Measurements from ENCODE around the gene ANAPC5.

ANAPC5 gene

DNA sequence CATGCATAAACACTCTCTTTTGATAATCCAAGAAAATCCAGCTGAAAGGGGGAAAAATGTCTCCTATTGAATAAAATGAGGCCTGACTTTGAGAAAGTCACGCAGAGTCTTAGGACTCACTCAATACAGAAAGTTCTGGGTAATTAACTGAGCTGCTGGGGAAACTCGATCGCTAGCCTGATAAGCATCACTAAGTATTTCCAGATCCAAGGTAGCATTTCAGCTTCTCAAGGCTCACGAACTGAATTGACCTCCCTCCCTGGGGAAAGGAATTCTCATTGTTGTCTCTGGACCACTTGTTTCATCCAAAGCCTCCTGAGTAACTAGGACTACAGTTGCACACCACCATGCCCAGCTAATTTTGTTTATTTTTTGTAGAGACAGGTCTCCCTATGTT lies 13.8 kb upstream of the ANAPC5 start:
- no peak for DNase-seq

DNA sequence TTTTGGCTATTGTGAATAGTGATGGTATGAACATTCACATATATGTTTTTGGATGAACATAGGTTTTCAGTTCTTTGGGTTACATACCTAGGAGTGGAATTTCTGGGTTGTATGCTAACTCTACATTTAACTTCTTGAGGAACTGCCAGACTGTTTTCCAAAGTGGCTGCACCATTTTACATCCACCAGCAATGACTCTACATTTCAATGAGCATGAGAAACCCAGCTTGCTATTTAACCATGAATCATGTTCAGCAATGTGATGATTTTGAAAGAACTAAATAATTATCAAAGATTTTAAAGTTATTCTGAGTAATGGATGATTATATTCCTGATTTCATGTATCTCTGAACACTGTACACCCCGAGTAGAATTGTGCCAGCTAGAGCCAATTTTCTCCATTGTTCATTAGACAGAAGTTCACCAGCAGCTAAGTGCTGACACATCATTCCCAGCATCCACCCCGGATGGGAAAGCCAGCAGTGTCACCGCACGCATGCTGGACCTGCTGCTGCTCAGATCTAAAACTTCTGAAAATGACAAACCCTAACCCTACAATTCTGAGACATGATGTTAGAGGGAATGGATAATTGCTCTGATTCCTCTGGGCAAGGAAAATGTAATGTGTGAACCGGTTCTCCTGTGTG lies 13.3 kb upstream of the ANAPC5 start:
- no peak for DNase-seq

DNA sequence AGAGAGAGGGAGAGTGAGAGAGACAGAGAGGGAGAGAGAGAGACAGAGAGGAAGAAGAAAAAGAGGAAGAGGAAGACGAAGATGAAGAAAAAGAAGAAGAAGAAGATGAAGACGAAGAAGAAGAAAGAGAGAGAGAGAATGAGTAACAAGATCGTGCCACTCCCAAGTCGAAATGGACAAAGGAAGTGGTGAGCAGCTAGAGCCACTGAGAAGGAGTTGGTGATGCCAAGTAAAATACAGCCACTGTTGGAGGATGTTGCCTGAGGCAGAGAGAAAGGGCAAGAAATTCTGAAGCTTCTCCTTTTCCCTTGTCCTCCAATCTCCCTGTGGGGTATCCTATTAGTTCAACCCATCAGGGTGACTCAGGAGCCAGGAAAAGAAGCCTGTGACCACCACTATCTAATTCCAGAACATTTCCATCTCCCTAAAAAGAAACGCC lies 12.5 kb upstream of the ANAPC5 start:
- DNase-seq = peak in 1 of 2 donors; percentile 30

DNA sequence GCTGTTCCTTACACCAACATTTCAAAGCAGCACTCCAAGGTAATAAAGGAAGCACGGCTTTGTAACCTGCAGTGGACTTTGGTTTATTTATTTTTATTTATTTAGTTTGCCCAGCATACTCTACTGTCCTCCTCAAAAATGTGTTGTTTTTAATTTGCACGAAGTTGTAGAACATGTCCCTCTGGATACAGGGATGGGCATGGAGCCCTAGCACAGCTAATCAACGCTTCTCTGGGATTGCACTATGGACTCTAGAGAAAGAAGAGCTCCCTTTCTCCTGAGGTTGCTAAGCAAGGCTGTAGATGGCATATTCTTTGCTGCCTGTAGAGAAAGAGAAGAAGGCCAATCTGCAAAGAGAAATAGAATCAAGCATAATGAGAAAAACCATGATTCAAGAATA lies 5.9 kb upstream of the ANAPC5 start:
- no peak for DNase-seq

DNA sequence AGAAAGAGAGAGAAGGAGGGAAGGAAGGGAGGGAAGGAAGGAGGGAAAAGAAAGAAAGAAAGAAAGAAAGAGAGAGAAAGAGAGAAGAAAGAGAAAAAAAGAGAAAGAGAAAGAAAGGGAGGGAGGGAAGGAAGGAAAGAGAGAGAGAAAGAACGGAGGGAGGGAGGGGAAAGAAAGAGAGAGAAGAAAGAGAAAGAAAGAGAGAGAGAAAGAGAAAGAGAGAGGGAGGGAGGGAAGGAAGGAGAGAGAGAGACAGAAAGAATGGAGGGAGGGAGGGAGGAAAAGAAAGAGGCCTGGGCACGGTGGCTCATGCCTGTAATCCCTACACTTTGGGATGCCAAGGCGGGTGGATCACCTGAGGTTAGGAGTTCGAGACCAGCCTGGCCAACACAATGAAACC lies 5.1 kb upstream of the ANAPC5 start:
- no peak for DNase-seq

DNA sequence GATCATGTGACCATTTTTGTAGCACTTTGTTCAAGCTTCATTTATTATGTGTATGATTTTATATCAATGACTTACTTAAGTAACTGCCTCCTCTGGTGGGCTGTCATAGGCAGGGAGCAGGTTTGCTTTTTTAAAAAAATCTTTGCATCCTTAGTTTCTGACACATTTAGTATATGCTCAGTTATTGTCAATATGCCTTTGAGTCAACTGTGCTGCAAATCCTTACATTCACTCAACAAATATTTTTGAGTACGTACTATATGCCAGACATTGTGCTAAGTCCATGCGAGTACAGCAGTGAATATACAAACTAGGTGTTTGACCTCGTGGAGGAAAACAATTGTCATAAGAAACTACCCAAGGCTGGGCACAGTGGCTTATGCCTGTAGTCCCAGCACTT lies 4.4 kb upstream of the ANAPC5 start:
- DNase-seq = no peak

DNA sequence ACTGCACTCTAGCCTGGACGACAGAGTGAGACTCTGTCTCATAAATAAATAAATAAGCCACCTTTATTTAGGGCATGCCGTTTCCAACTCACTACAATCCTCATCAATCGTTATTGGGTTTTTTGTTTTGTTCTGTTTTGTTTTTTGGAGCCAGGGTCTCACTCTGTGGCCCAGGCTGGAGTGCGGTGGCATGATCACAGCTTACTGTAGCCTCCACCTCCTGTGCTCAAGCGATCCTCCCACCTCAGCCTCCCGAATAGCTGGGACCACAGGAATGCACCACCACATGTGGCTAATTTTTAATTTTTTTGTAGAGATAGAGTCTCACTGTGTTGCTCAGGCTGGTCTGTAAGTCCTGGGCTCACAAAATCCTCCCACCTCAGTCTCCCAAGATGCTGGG lies 3.6 kb upstream of the ANAPC5 start:
- DNase-seq = no peak

DNA sequence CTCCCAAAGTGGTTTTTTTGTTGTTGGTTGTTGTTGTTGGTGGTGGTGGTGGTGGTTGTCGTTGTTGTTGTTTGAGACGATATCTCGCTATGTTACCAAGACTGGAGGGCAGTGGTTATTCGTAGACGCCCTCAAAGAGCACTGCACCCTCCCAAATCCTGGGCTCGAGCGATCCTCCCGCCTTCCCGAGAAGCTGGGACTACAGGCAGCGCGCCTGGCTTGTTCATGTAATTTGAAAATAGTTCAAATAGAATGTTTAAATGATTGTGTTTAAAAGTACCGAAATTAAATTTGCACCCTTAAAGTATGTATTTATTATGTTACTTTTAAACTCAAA lies 439 bp upstream of the ANAPC5 start:
- no peak for DNase-seq

DNA sequence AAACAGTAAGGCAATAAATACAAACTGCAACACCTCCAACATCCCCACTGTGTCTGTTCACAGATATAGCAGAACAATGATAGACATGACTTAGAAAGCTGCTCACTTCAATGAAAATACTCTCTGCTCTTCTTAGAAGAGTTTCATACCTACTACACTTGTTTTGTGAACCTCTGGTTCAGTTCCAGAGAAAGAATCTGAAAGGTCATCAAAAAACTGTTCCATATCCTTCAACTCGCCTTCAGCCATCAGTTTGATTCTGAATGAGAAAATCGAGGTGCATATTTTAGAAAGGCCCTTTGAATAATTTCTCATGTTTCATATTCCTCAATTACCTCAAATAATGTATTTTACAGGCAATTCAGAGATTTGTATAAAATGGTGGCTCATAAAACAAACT lies 5.5 kb downstream of the ANAPC5 start:
- no peak for DNase-seq

DNA sequence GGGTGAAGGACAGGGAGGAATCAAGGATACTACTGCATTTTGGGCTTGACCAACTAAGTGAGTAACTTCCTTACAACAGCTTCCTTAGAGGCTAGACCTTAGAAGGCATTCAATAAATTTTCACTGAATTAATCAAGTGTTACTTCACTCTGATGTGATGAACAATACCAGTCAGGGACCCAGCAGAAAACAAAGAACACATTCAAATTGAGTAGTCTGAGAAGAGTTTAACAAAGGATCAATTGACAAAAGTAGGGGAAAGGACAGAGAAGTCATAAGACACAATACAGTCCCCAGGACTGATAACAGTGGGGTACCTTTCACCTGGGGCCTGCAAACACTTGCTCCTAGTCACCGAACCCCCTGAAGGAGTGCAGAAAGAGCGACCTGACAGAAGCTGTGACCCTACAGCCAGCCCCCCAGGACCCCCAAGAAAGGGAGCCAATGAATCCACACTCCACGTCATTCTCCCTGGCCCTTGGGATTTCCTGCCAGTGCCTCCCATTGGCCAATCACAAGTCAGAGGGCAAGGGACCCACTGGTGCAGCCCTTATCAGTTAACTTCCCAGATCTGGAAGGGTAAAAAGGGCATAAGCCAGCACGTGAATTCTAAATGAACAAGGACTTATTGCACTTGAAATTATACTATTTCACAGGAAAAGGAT lies 6.9 kb downstream of the ANAPC5 start:
- DNase-seq = no peak

DNA sequence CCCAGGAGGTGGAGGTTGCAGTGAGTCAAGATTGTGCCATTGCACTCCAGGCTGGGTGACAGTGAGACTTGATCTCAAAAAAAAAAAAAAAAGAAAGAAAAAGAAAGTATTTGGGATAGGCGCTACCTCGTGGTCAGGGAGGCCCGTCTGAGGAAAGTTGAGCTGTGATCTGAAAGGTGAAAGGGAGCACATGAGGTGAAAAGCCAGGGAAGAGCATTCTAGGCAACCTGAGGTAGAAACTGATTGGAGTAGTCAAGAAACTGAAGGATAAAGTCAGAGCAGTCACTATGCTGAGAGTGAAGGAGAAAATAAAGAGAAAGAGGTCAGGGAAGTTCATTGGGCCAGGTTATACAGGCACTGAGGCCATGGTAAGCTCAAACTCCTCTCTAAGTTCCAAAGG lies 7.7 kb downstream of the ANAPC5 start:
- no peak for DNase-seq

DNA sequence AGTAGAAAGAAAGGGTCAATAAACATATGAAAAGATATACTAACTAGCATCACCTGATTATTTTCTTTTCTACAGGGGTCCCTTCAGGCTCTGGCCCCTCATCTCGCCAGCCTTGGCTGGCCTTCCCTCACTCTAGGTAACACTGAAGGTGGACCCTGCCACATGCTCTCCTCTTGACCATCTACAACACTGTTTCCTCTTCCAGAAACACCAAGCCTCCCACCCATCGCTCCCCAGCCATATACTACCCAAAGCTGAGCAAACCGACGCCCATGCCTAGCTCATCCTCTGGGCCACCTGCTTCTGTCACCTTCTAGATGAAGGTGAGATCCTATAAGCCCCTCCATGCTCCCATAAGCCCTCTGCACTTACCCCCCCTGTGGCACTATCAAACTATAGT lies 14.8 kb downstream of the ANAPC5 start:
- DNase-seq = no peak

DNA sequence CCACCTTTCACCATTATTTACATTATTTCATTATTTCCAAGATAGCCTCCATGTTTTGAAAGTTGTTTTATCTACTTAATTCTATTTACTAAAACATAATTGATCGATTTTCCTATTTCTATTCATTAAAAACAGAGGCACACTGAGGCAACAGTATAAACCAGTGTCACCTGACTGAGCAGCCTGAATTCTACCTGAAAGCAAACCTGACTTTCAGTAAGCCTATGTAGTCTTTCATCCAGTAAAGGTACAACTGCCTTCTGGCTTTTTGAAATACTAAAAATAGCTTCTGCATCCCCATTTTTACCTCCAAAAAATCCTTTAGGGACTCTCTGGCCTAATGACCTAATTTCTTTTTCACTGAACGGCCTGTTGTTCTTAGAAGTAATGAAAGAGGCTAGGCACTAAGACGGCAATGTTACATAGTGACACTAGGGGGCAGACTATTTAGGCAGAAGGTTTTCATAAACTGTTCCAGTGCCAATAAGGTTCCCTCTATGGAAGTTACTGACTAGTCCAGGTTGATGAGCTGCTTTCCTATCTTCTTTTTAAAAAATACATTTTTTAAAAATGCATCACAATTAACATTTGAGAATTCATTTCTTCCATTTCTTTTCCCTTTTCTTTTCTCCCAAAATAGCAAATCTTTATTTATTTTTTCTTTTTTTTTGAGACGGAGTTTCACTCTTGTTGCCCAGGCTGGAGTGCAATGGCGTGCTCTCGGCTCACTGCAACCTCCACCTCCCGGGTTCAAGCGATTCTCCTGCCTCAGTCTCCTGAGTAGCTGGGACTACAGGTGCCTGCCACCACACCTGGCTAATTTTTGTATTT lies 17.5 kb downstream of the ANAPC5 start:
- DNase-seq = peak; percentile 65 to 72

DNA sequence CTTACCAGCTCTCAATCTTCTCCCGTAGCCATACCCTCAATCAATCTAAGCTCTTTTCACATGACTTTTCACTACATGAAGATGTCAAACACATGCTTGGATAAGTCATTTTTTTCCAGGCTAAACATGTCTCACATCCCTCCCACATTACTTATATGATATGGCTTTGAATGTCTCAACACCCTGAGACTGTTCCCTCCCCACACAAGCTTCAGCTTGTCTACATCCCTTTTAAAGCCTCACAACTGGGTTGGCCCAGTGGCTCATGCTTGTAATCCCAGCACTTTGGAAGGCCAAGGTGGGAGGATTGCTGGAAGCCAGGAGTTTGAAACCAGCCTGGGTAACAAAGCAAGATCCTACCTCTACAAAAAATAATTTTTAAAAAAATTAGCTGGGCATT lies 18.5 kb downstream of the ANAPC5 start:
- no peak for DNase-seq

DNA sequence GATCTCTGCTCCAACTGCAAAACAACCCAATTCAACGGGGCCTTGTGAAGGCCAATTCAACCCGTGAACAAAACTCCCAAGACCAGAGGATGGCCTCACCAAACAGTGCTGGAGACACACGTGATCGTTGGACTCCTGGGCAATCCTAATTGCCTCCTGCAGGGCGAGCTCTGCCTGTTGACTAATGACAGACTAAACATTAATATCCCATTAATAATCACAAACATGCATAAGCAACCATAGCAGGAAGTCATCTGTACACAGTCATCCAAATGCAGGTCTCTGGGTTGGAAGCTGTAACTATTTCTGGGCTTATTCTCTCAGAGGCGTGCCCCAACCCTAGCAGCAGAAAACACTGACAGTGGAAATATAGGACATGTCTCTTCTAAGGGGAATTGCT lies 21.0 kb downstream of the ANAPC5 start:
- DNase-seq = no peak

DNA sequence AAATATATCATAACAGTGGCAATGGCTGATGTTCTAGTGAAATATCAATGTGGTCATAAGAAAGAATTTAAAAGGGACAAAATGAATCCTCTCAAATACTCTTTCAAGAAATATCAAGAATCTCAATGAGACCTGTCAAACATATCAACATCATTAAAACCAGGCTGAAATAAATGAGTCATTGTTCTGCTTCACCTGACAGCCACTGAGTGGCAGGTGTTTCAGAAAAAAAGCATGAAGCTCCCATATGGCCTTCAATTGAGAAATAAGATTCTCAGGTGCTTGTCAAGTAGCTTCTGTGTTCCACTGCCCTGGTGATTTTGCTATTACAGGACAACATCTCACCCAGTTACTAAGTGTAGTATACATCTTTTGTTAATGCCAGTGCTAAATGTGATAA lies 21.5 kb downstream of the ANAPC5 start:
- no peak for DNase-seq

DNA sequence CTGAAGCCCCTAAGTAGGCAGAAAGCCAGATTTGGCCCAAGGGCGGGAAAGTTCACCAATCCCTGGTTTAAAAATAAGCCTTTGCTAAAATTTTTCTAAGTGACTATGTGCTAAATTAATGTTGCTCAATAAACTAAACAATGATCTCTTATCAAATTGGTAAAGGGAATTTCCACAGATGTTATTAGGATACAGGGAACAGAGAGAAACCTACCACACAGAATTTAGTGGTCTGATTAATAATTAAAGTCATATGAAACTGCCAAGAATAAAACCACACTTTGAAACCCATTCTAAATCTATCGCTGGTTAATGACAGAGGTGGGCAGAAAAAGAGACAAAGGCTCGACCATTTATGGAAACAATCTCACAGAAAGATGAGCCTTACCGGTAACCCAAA lies 22.0 kb downstream of the ANAPC5 start:
- DNase-seq = no peak

DNA sequence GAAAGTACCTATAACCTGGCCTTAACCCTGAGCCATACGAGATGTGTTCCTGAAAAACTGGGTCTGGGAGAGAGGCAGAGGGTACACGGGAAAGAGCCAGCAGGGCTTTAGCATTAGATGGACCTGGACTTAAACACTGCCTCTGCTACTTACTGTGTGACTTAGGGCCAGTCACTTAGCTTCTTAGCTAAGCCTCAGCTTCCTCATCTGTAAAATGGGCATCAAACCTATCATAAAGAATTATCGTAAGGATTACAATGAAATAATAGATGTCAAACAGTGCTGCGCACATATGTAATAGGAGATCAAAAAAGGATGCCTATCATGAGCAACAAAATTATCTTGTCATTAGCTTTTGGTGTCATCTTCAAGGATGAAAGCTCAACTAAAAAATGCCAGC lies 23.6 kb downstream of the ANAPC5 start:
- DNase-seq = no peak

DNA sequence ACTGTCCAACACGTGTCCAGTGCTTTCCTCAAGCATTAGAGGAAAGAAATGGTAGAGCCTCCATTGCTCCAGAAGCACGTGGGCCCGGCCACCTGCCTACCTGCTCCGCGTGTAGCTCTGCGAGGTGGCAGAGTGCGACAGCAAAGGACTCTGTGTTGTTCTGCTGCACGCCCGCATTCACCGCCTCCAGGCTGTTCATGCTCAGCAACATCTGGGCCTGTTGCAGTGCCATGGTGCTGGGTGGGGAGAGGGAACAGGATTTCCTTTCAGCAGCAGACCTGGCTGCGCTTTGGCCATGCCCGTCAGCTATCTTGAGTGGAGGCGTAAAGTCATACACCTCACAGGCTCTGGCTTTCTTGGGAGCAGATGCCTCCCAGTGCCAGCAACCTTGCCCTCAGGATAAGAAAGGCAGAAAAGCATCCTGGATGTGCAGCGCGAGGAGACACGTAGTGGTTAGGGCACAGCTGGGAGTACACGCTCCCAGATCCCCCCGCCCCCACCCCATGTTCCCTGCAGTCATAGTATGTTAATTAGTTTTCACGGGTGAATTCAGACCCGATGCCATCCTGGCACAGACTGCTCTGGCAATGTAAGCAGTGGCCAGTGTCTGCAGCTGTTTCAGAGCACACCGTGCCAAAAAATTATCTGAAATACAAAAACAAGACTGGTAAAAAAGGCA lies 25.1 kb downstream of the ANAPC5 start:
- no peak for DNase-seq

DNA sequence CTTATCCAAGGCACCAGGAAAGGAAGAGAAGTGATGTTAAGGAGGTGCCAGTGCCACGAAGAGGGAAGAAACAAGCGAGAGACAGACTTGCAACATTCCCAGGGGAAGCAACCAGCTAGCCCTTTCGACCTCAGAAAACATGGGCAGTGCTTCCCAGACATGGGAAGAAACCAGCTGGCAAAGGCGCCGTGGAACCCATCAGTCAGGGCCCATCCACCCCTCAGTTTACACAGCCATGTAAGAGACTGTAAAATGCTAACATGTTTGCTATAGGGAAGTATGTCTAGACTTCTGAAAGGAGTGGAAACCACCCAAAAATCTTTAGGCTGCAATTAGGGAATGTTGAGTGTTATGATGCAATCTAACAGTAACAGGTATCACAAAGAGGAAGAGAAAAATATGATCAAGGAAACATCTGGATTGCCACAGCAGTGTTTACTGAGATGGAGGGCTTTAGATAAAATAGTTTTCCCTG lies 26.3 kb downstream of the ANAPC5 start:
- DNase-seq = peak in 1 of 2 donors; percentile 22

DNA sequence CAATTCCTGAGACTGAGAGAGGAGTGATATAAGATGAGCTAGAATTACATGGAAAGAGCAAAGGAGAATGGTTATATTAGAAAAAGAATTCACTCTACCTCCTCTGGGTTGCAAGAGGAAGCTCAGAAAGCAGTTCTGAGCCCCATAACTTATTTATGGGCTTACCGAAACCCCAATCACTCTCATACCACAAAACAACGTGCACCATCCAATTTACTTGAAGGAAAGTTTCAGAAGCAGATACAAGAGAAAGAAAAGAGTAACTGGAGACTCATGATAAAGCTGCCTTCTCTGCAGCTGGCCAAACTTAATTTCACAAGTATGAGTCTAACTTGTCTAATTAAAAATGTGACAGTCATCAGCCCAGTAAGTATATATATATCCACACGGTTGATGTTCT lies 28.3 kb downstream of the ANAPC5 start:
- DNase-seq = no peak

DNA sequence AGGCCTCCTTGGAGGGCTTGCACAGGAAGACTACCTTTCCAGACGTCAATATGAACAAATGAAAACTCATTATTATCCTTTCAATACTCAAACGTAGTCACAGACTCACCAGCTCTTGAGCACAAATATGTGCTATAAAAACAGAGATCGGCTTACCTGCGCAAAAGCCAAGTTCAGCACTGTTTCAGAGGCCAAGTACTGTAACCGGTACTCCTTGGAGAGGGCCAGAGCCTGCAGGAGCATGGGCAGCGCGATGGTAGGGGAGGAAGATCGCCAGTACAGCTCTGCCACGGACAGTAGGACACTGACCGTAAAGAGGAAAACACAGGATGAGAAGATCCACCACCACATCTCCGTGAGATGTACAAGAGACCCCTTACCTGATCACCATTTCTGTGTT lies 34.1 kb downstream of the ANAPC5 start:
- no peak for DNase-seq

DNA sequence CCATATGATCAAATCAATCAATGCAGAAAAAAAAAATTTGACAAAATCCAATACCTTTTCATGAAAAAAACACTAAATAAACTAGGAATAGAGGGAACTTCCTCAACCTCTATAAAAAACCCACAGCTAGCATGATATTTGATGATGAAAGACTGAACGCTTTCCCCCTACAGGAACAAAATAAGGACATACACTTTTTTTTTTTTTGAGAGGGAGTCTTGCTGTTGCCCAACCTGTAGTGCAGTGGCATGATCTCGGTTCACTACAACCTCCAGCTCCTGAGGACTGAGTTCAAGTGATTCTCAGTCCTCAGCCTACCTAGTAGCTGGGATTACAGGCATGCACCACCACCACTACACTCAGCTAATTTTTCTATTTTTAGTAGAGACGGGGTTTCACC lies 37.8 kb downstream of the ANAPC5 start:
- DNase-seq = peak; percentile 67 to 81

All from inflammatory macrophage (primary cell).